ENCODE data around the gene TARDBP.

The TARDBP gene

DNA sequence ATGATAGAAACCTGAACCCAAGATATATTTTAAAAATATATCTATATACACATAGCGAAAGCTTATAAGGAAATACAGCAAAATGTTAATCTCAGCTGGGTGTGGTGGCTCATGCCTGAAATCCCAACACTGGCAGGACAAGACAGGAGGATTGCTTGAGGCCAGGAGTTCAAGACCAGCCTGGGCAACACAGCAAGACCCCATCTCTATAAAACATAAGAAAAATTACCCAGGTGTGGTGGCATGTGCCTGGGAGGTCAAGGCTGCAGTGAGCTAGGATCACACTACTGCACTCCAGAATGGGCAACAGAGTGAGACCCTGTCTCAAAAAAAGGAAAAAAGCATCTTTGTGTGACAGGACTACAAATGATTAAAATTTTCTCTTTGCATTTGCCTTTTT, 53.3 kb downstream of the TARDBP start:
- Histone ChIP-seq H3K79me1 (ENCODE audit: low read length) (no peaks in the 10 kb centered on the region), H3K14ac (ENCODE audit: low read length) (no peak overlapping the region), H3K4me2 (ENCODE audit: low read length) (no peak overlapping the region), H2BK5ac (ENCODE audit: low read depth, low read length, poor library complexity) (no peak overlapping the region), H4K8ac (ENCODE audit: low read depth, low read length) (no peak overlapping the region), H4K91ac (ENCODE audit: low read depth, low read length) (no peak overlapping the region), H2BK12ac (ENCODE audit: low read length) (no peak overlapping the region), H3K79me2 (ENCODE audit: control insufficient read depth, insufficient read depth, low read length, poor library complexity) (no peaks in the 10 kb centered on the region), H3K27ac (ENCODE audit: low read depth, low read length) (no peak overlapping the region), H4K12ac (ENCODE audit: low read depth, low read length) (no peak overlapping the region), H3K36me3 (ENCODE audit: control insufficient read depth in 1 of 2, insufficient read depth in 2 of 2, low read length in 2 of 2) (peaks cover 56 to 62% of the 10 kb centered on the region in 2 experiments), H3K4me3 (ENCODE audit: low read depth, low read length) (no peak overlapping the region), H3K9ac (ENCODE audit: low read length) (no peak overlapping the region), H3K9me3 (ENCODE audit: insufficient read depth, low read depth, low read length) (no peaks in the 10 kb centered on the region), H3K27me3 (ENCODE audit: insufficient read depth, low read length) (no peaks in the 10 kb centered on the region), H3K4me1 (ENCODE audit: control insufficient read depth in 1 of 2, insufficient read depth in 2 of 2, low read length in 2 of 2) (peaks cover 0 to 2% of the 10 kb centered on the region in 2 experiments), H2AFZ (ENCODE audit: insufficient read depth, low read length, poor library complexity) (no peak overlapping the region), H2AK5ac (ENCODE audit: low read length) (no peak overlapping the region), H2BK120ac (ENCODE audit: insufficient read depth, low read length, poor library complexity) (no peak overlapping the region), H3K4ac (ENCODE audit: low read depth, low read length) (no peak overlapping the region), H3K18ac (ENCODE audit: low read length) (no peak overlapping the region), H3K23ac (ENCODE audit: low read length) (no peak overlapping the region)
- WGBS (ENCODE audit: extremely low coverage, insufficient coverage, insufficient read length): no CpG with 5 or more reads among the region's 1 CpG
- DNase-seq: no peak

GRCh38 chr1:11067716-11068599, 55.5 kb downstream of the TARDBP start:
- Histone ChIP-seq H3K79me1 (ENCODE audit: low read length) (no peaks in the 10 kb centered on the region), H4K91ac (ENCODE audit: low read depth, low read length) (no peak overlapping the region), H2AK5ac (ENCODE audit: low read length) (no peak overlapping the region), H3K79me2 (ENCODE audit: control insufficient read depth, insufficient read depth, low read length, poor library complexity) (no peaks in the 10 kb centered on the region), H2AFZ (ENCODE audit: insufficient read depth, low read length, poor library complexity) (no peak overlapping the region), H3K36me3 (ENCODE audit: control insufficient read depth in 1 of 2, insufficient read depth in 2 of 2, low read length in 2 of 2) (peaks cover 72 to 80% of the 10 kb centered on the region in 2 experiments), H2BK12ac (ENCODE audit: low read length) (no peak overlapping the region), H3K4ac (ENCODE audit: low read depth, low read length) (no peak overlapping the region), H3K18ac (ENCODE audit: low read length) (no peak overlapping the region), H4K12ac (ENCODE audit: low read depth, low read length) (no peak overlapping the region), H3K4me2 (ENCODE audit: low read length) (no peak overlapping the region), H3K9me3 (ENCODE audit: insufficient read depth, low read depth, low read length) (no peaks in the 10 kb centered on the region), H3K9ac (ENCODE audit: low read length) (no peak overlapping the region), H3K4me3 (ENCODE audit: low read depth, low read length) (no peak overlapping the region), H3K23ac (ENCODE audit: low read length) (no peak overlapping the region), H2BK120ac (ENCODE audit: insufficient read depth, low read length, poor library complexity) (no peak overlapping the region), H3K4me1 (ENCODE audit: control insufficient read depth in 1 of 2, insufficient read depth in 2 of 2, low read length in 2 of 2) (no peaks in the 10 kb centered on the region), H4K8ac (ENCODE audit: low read depth, low read length) (no peak overlapping the region), H3K14ac (ENCODE audit: low read length) (no peak overlapping the region), H2BK5ac (ENCODE audit: low read depth, low read length, poor library complexity) (no peak overlapping the region), H3K27me3 (ENCODE audit: insufficient read depth, low read length) (no peaks in the 10 kb centered on the region), H3K27ac (ENCODE audit: low read depth, low read length) (no peak overlapping the region)
- no CpG with 5 or more reads among the region's 18 CpGs for WGBS (ENCODE audit: extremely low coverage, insufficient coverage, insufficient read length)
- DNase-seq: no peak

DNA sequence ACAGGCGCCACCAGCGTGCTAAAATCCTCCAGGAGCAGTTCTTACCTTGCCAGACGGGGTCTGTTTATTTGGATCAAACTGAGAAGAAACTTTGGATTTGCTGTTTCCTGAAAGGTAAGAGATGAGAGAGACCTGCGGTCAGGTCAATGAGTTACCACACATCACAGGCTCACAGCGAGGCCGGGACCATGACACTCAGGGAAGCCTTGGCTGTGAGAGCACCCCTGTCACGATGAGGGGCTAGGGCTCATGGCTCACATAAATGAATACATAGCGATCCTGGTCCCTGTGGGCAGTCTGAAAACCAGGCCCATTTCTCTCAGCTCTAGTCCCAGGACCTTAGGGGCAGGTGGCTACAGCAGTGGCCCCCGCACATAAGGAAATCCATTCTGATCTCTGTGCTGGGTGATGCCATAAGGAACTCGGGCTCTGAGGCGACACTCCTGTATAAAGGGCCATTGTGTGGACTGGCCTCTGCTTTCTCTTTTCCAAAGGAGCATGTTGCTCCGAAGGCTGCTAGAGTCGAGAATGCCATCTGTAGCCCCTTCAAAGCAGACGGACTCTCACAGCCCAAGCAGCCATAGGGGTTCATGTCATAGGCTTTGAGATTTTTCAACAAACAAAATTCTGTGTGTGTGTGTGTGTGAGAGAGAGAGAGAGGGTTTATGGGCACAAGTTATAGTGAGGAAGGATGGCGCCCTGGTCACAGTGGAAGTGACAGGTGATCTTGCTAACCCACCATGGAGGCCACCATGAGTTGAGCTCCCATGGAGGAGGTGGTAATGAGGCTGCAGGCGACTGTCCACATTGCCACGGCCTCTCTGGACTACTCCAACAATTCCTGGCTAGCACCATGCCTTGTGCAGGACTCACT, 56.4 kb downstream of the TARDBP start:
- Histone ChIP-seq H2BK12ac (ENCODE audit: low read length) (no peak overlapping the region), H3K27me3 (ENCODE audit: insufficient read depth, low read length) (no peaks in the 10 kb centered on the region), H3K79me2 (ENCODE audit: control insufficient read depth, insufficient read depth, low read length, poor library complexity) (no peaks in the 10 kb centered on the region), H2BK5ac (ENCODE audit: low read depth, low read length, poor library complexity) (no peak overlapping the region), H3K23ac (ENCODE audit: low read length) (no peak overlapping the region), H3K36me3 (ENCODE audit: control insufficient read depth in 1 of 2, insufficient read depth in 2 of 2, low read length in 2 of 2) (peaks cover 71 to 78% of the 10 kb centered on the region in 2 experiments), H3K4me3 (ENCODE audit: low read depth, low read length) (no peak overlapping the region), H3K14ac (ENCODE audit: low read length) (no peak overlapping the region), H4K91ac (ENCODE audit: low read depth, low read length) (no peak overlapping the region), H3K79me1 (ENCODE audit: low read length) (no peaks in the 10 kb centered on the region), H3K18ac (ENCODE audit: low read length) (no peak overlapping the region), H2AFZ (ENCODE audit: insufficient read depth, low read length, poor library complexity) (no peak overlapping the region), H3K9ac (ENCODE audit: low read length) (no peak overlapping the region), H3K4me1 (ENCODE audit: control insufficient read depth in 1 of 2, insufficient read depth in 2 of 2, low read length in 2 of 2) (no peaks in the 10 kb centered on the region), H3K9me3 (ENCODE audit: insufficient read depth, low read depth, low read length) (no peaks in the 10 kb centered on the region), H3K4ac (ENCODE audit: low read depth, low read length) (no peak overlapping the region), H4K12ac (ENCODE audit: low read depth, low read length) (no peak overlapping the region), H4K8ac (ENCODE audit: low read depth, low read length) (no peak overlapping the region), H2BK120ac (ENCODE audit: insufficient read depth, low read length, poor library complexity) (no peak overlapping the region), H3K27ac (ENCODE audit: low read depth, low read length) (no peak overlapping the region), H2AK5ac (ENCODE audit: low read length) (no peak overlapping the region), H3K4me2 (ENCODE audit: low read length) (no peak overlapping the region)
- WGBS (ENCODE audit: extremely low coverage, insufficient coverage, insufficient read length): no CpG with 5 or more reads among the region's 17 CpGs
- no peak for DNase-seq

DNA sequence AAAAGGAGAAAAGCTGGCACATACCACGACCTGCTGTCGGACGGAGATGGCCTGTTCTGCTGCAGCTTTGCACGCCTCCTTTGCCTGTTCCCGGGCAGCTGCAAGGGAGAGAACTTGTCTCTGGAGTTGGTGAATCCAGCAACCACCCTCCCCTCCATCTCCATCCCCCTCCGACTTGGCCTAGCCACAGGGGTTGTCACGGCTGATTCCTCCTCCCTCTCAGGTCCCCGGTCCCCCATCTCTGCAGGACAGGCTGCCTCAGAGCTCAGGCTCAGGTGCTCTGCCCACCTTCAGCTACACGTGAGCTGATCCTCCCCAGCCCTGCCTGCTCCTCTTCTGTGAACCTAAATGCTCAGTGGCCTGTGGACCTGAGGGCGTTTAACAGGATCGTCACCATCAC, 58.4 kb downstream of the TARDBP start:
- Histone ChIP-seq H2BK12ac (ENCODE audit: low read length) (no peak overlapping the region), H3K9me3 (ENCODE audit: insufficient read depth, low read depth, low read length) (no peaks in the 10 kb centered on the region), H2BK120ac (ENCODE audit: insufficient read depth, low read length, poor library complexity) (no peak overlapping the region), H4K12ac (ENCODE audit: low read depth, low read length) (no peak overlapping the region), H3K14ac (ENCODE audit: low read length) (no peak overlapping the region), H3K4me1 (ENCODE audit: control insufficient read depth in 1 of 2, insufficient read depth in 2 of 2, low read length in 2 of 2) (no peaks in the 10 kb centered on the region), H4K91ac (ENCODE audit: low read depth, low read length) (no peak overlapping the region), H3K4me3 (ENCODE audit: low read depth, low read length) (no peak overlapping the region), H4K8ac (ENCODE audit: low read depth, low read length) (no peak overlapping the region), H2AK5ac (ENCODE audit: low read length) (no peak overlapping the region), H3K27ac (ENCODE audit: low read depth, low read length) (no peak overlapping the region), H3K23ac (ENCODE audit: low read length) (no peak overlapping the region), H3K79me2 (ENCODE audit: control insufficient read depth, insufficient read depth, low read length, poor library complexity) (no peaks in the 10 kb centered on the region), H3K79me1 (ENCODE audit: low read length) (no peaks in the 10 kb centered on the region), H3K27me3 (ENCODE audit: insufficient read depth, low read length) (no peaks in the 10 kb centered on the region), H3K4ac (ENCODE audit: low read depth, low read length) (no peak overlapping the region), H2AFZ (ENCODE audit: insufficient read depth, low read length, poor library complexity) (no peak overlapping the region), H3K36me3 (ENCODE audit: control insufficient read depth in 1 of 2, insufficient read depth in 2 of 2, low read length in 2 of 2) (peaks cover 75 to 85% of the 10 kb centered on the region in 2 experiments), H2BK5ac (ENCODE audit: low read depth, low read length, poor library complexity) (no peak overlapping the region), H3K18ac (ENCODE audit: low read length) (no peak overlapping the region), H3K9ac (ENCODE audit: low read length) (no peak overlapping the region), H3K4me2 (ENCODE audit: low read length) (no peak overlapping the region)
- no peak for DNase-seq
- WGBS (ENCODE audit: extremely low coverage, insufficient coverage, insufficient read length): no CpG with 5 or more reads among the region's 11 CpGs

All from trophoblast cell (in vitro differentiated cells and primary cell).